ENCODE data around the gene MAN2B2. TPM values are rescaled to one million over a fixed set of nuclear protein-coding genes. Genes with fewer than 3 reads are reported as not detected.

Gene MAN2B2
- total RNA-seq, 4 donors from 2014 or later = 17.5 to 55.9 (median 27.6) TPM

- Histone ChIP-seq H3K9me3 (no peaks in the 10 kb centered on the region), H3K36me3 (no peaks in the 10 kb centered on the region), H3K4me3 (no peak overlapping the region), H3K27me3 (no peaks in the 10 kb centered on the region), H3K27ac (no peak overlapping the region), H3K4me1 (peaks cover 0 to 5% (median under 1%) of the 10 kb centered on the region in 4 donors)
- 89 to 94% methylated on average over 9 of the region's 9 CpGs for WGBS, 2 donors (ENCODE audit: low coverage in 1 of 2)
- in situ Hi-C loops (cut with MboI; ENCODE audit: low pct_ligation_motif_present in 1 of 4, low pct_unique_long_range_greater_than_20kb in 1 of 4, low sequenced_read_pairs in 3 of 4) = no loop called here
- TF ChIP-seq POLR2AphosphoS5 (IDR thresholded peaks at IDR 0.05) (no peak), CTCF (IDR thresholded peaks at IDR 0.05) (no peak), POLR2A (IDR thresholded peaks at IDR 0.05) (no peak), EP300 (IDR thresholded peaks at IDR 0.05; ENCODE audit: low read depth) (no peak)
- intact Hi-C loops (cut with DNase I; ENCODE audit: low total_unique reads) = no loop called here
- no peak for DNase-seq
These were observed 59.8 kb downstream of the MAN2B2 start for GRCh38 chr4:6634746-6635145.

GRCh38 chr4:6639137-6639680 lies 64.2 kb downstream of the MAN2B2 start:
- no peak for DNase-seq
- Histone ChIP-seq H3K27ac (no peak overlapping the region), H3K4me3 (no peak overlapping the region), H3K9me3 (no peaks in the 10 kb centered on the region), H3K27me3 (no peaks in the 10 kb centered on the region), H3K36me3 (peaks cover 0 to 4% (median 0%) of the 10 kb centered on the region in 4 donors), H3K4me1 (peaks cover 10 to 28% (median 22%) of the 10 kb centered on the region in 4 donors)
- WGBS, 2 donors (ENCODE audit: low coverage in 1 of 2) = 93 to 95% methylated on average over 6 to 14 of the region's 14 CpGs
- intact Hi-C loops (cut with DNase I; ENCODE audit: low total_unique reads) = no loop called here
- in situ Hi-C loops (cut with MboI; ENCODE audit: low pct_ligation_motif_present in 1 of 4, low pct_unique_long_range_greater_than_20kb in 1 of 4, low sequenced_read_pairs in 3 of 4) = no loop called here
- TF ChIP-seq CTCF (IDR thresholded peaks at IDR 0.05) (no peak), EP300 (IDR thresholded peaks at IDR 0.05; ENCODE audit: low read depth) (no peak), POLR2AphosphoS5 (IDR thresholded peaks at IDR 0.05) (no peak)

GRCh38 chr4:6640292-6641163 lies 65.5 kb downstream of the MAN2B2 start, which contains the start of gene MRFAP1:
Gene MRFAP1, plus strand, starts transcription at chr4:6640685. Its CDS starts 178 bp downstream, at chr4:6640863.
- peak; percentile 95 for DNase-seq
- Histone ChIP-seq H3K4me3 (peak within 1 kb of the TSS; percentile 64 to 90 (median 73)), H3K27ac (peak within 1 kb of the TSS; percentile 96 to 98 (median 96)), H3K9me3 (no peaks in the 10 kb centered on the region), H3K27me3 (no peaks in the 10 kb centered on the region), H3K36me3 (peaks cover 0 to 4% (median 0%) of the 10 kb centered on the region in 4 donors), H3K4me1 (peaks cover 10 to 28% (median 22%) of the 10 kb centered on the region in 4 donors)
- TF ChIP-seq EP300 (IDR thresholded peaks at IDR 0.05; ENCODE audit: low read depth) = no peak
- TF ChIP-seq CTCF (IDR thresholded peaks at IDR 0.05) = no peak
- TF ChIP-seq POLR2AphosphoS5 (IDR thresholded peaks at IDR 0.05) = peak; percentile 90 to 93 (median 92)
- TF ChIP-seq POLR2A (IDR thresholded peaks at IDR 0.05) = peak; percentile 81
- in situ Hi-C loops (cut with MboI; ENCODE audit: low pct_ligation_motif_present in 1 of 4, low pct_unique_long_range_greater_than_20kb in 1 of 4, low sequenced_read_pairs in 3 of 4) (no loop called here), intact Hi-C loops (cut with DNase I; ENCODE audit: low total_unique reads) (loop anchor here (10.0 kb wide), 1 partner anchor 64 kb away; the partner anchor contains the start of gene MRFAP1L1)
- WGBS, 2 donors (ENCODE audit: low coverage in 1 of 2) = 0% methylated on average over 24 to 87 of the region's 90 CpGs

Data from transverse colon (tissue), 4 donors.